SK-N-SH (cell line): ENCODE data around the gene GADD45B.

Experiments used
- RXRA ChIP-seq: IDR thresholded peaks from 2 replicates; pipeline ENCODE4 v1.4.0; 2012; ENCODE audit warnings: low read depth, mild to moderate bottlenecking, borderline replicate concordance
- TF ChIP-seq, protein P1 (sequence below): fragments of 200-600 bp; sonication (generic); IDR thresholded peaks from 2 replicates; pipeline ENCODE4 v1.6.1; 2017; ENCODE audit warnings: antibody characterized with exemption, mild to moderate bottlenecking, moderate library complexity

- TF ChIP-seq, protein P1, sequence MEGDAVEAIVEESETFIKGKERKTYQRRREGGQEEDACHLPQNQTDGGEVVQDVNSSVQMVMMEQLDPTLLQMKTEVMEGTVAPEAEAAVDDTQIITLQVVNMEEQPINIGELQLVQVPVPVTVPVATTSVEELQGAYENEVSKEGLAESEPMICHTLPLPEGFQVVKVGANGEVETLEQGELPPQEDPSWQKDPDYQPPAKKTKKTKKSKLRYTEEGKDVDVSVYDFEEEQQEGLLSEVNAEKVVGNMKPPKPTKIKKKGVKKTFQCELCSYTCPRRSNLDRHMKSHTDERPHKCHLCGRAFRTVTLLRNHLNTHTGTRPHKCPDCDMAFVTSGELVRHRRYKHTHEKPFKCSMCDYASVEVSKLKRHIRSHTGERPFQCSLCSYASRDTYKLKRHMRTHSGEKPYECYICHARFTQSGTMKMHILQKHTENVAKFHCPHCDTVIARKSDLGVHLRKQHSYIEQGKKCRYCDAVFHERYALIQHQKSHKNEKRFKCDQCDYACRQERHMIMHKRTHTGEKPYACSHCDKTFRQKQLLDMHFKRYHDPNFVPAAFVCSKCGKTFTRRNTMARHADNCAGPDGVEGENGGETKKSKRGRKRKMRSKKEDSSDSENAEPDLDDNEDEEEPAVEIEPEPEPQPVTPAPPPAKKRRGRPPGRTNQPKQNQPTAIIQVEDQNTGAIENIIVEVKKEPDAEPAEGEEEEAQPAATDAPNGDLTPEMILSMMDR = no peak
- TF ChIP-seq RXRA = no peak
These were observed 37.7 kb upstream of the GADD45B start for GRCh38 chr19:2438178-2438577.
